ENCODE data around the gene PRKAR1B.

Gene PRKAR1B

GRCh38 chr7:739983-740942 is 13.2 kb upstream of the PRKAR1B start:
- DNase-seq (ENCODE audit: low spot score): no peak

GRCh38 chr7:739455-739982 is 12.4 kb upstream of the PRKAR1B start:
- DNase-seq (ENCODE audit: low spot score): no peak

GRCh38 chr7:738723-739454 is 11.8 kb upstream of the PRKAR1B start:
- DNase-seq (ENCODE audit: low spot score): no peak

GRCh38 chr7:738241-738640 is 11.2 kb upstream of the PRKAR1B start:
- no peak for DNase-seq (ENCODE audit: low spot score)

- no peak for DNase-seq (ENCODE audit: low spot score)
Measured at GRCh38 chr7:734808-735207, 7.7 kb upstream of the PRKAR1B start.

- DNase-seq (ENCODE audit: low spot score): no peak
Measured at GRCh38 chr7:734214-734613, 7.1 kb upstream of the PRKAR1B start.

- DNase-seq (ENCODE audit: low spot score): no peak
Measured at GRCh38 chr7:732556-732955, 5.5 kb upstream of the PRKAR1B start.

GRCh38 chr7:732094-732541 is 5.0 kb upstream of the PRKAR1B start:
- peak; percentile 93 for DNase-seq (ENCODE audit: low spot score)

GRCh38 chr7:731440-732085 is 4.5 kb upstream of the PRKAR1B start:
- DNase-seq (ENCODE audit: low spot score): no peak

- peak; percentile 86 for DNase-seq (ENCODE audit: low spot score)
Measured at GRCh38 chr7:730501-731439, 3.7 kb upstream of the PRKAR1B start.

- DNase-seq (ENCODE audit: low spot score): no peak
Measured at GRCh38 chr7:729140-730000, 2.3 kb upstream of the PRKAR1B start.

- DNase-seq (ENCODE audit: low spot score): no peak
Measured at GRCh38 chr7:728602-729001, 1.5 kb upstream of the PRKAR1B start.

GRCh38 chr7:727806-728460 is 852 bp upstream of the PRKAR1B start:
- no peak for DNase-seq (ENCODE audit: low spot score)

- DNase-seq (ENCODE audit: low spot score): no peak
Measured at GRCh38 chr7:726854-727103, 302 bp downstream of the PRKAR1B start.

- DNase-seq (ENCODE audit: low spot score): peak; percentile 97
Measured at GRCh38 chr7:726084-726853, 812 bp downstream of the PRKAR1B start, which contains the start of gene DNAAF5. TSS of gene DNAAF5 (plus strand) at chr7:726699. CDS start at chr7:726721, 22 bp downstream.

GRCh38 chr7:725223-726005 is 1.7 kb downstream of the PRKAR1B start:
- no peak for DNase-seq (ENCODE audit: low spot score)

- no peak for DNase-seq (ENCODE audit: low spot score)
Measured at GRCh38 chr7:724298-724697, 2.8 kb downstream of the PRKAR1B start.

GRCh38 chr7:723541-723940 is 3.5 kb downstream of the PRKAR1B start:
- DNase-seq (ENCODE audit: low spot score): no peak

Data from HuH-7.5 (cell line).